Occipital lobe (tissue), 2 donors: ENCODE results near the gene EFCAB6. TPM values are rescaled to one million over a fixed set of nuclear protein-coding genes. Genes with fewer than 3 reads are reported as not detected.

Experiments
- DNase-seq: peaks from one replicate; lab custom pipeline; 2025; lab: John Stamatoyannopoulos, UW
- total RNA-seq: library from RNA; depleted of rRNA; stranded (reverse); fragments of >200 nt; gene quantifications from one replicate; pipeline ENCODE4 v1.2.3, GENCODE V29; 2014

EFCAB6 gene
- total RNA-seq, 1 donor from 2014 or later: 8.3 TPM

GRCh38 chr22:43639228-43639948 lies 172.7 kb downstream of the EFCAB6 start:
- no peak for DNase-seq

- no peak for DNase-seq
Observed at GRCh38 chr22:43637275-43638260, 174.5 kb downstream of the EFCAB6 start.

- DNase-seq: no peak
Observed at GRCh38 chr22:43636086-43636485, 176.0 kb downstream of the EFCAB6 start.

- no peak for DNase-seq
Observed at GRCh38 chr22:43635101-43635500, 177.0 kb downstream of the EFCAB6 start.

- no peak for DNase-seq
Observed at GRCh38 chr22:43634316-43634715, 177.8 kb downstream of the EFCAB6 start.

GRCh38 chr22:43633631-43634285 lies 178.3 kb downstream of the EFCAB6 start:
- no peak for DNase-seq

GRCh38 chr22:43631846-43632245 lies 180.3 kb downstream of the EFCAB6 start:
- DNase-seq: no peak

GRCh38 chr22:43631201-43631600 lies 180.9 kb downstream of the EFCAB6 start:
- no peak for DNase-seq

- no peak for DNase-seq
Observed at GRCh38 chr22:43630451-43630850, 181.7 kb downstream of the EFCAB6 start.

GRCh38 chr22:43628250-43628649 lies 183.9 kb downstream of the EFCAB6 start:
- no peak for DNase-seq

GRCh38 chr22:43627485-43628213 lies 184.5 kb downstream of the EFCAB6 start:
- DNase-seq: no peak

GRCh38 chr22:43625242-43625641 lies 186.9 kb downstream of the EFCAB6 start:
- no peak for DNase-seq

GRCh38 chr22:43624144-43624998 lies 187.7 kb downstream of the EFCAB6 start:
- DNase-seq: no peak

GRCh38 chr22:43622886-43623285 lies 189.2 kb downstream of the EFCAB6 start:
- DNase-seq: no peak

- DNase-seq: no peak
Observed at GRCh38 chr22:43620197-43620596, 191.9 kb downstream of the EFCAB6 start.

GRCh38 chr22:43618517-43618916 lies 193.6 kb downstream of the EFCAB6 start:
- DNase-seq: no peak

GRCh38 chr22:43616645-43617044 lies 195.5 kb downstream of the EFCAB6 start:
- DNase-seq: no peak

- no peak for DNase-seq
Observed at GRCh38 chr22:43600265-43600664, 211.8 kb downstream of the EFCAB6 start.

- DNase-seq: no peak
Observed at GRCh38 chr22:43592476-43592875, 219.6 kb downstream of the EFCAB6 start.

- no peak for DNase-seq
Observed at GRCh38 chr22:43591380-43591779, 220.7 kb downstream of the EFCAB6 start.
